Liver (tissue), 9 donors: ENCODE results near the gene TOMM22. TPM values are rescaled to one million over a fixed set of nuclear protein-coding genes. Genes with fewer than 3 reads are reported as not detected.

Experiments
- DNase-seq: peaks from one replicate; pipeline ENCODE4 v3.0.0-alpha.2; 2017; ENCODE audit warnings: low spot score
- H3K27ac ChIP-seq, 2 donors: one replicate each; pipeline ENCODE4 v1.7.0; 2013; ENCODE audit warnings: inconsistent platforms in 2 of 2, low read length in 2 of 2, control low read depth in 1 of 2, low read depth in 1 of 2, mild to moderate bottlenecking in 1 of 2
- H3K27me3 ChIP-seq, 4 donors: one replicate each; pipeline versions ENCODE4 v1.6.1 to v1.7.0; 2013; ENCODE audit warnings: low read length in 3 of 4, inconsistent platforms in 1 of 4, mild to moderate bottlenecking in 1 of 4, moderate library complexity in 1 of 4; ENCODE audit not compliant: control insufficient read depth in 4 of 4, insufficient read depth in 4 of 4
- H3K36me3 ChIP-seq, 4 donors: one replicate each; pipeline versions ENCODE4 v1.6.1 to v1.7.0; 2013; ENCODE audit warnings: low read length in 3 of 4, mild to moderate bottlenecking in 3 of 4, low read depth in 1 of 4, moderate library complexity in 1 of 4; ENCODE audit not compliant: control insufficient read depth in 4 of 4, insufficient read depth in 3 of 4
- H3K4me1 ChIP-seq, 4 donors: one replicate each; pipeline versions ENCODE4 v1.6.1 to v1.7.0; 2013; ENCODE audit warnings: low read length in 3 of 4, mild to moderate bottlenecking in 3 of 4, moderate library complexity in 1 of 4; ENCODE audit not compliant: control insufficient read depth in 4 of 4, insufficient read depth in 4 of 4
- H3K4me3 ChIP-seq, 3 donors: one replicate each; pipeline versions ENCODE4 v1.6.1 to v1.7.0; 2013; ENCODE audit warnings: low read length in 3 of 3, control low read depth in 1 of 3, low read depth in 1 of 3, mild to moderate bottlenecking in 1 of 3
- H3K9ac ChIP-seq, 2 donors: one replicate each; pipeline ENCODE4 v1.7.0; 2013; ENCODE audit warnings: low read length in 2 of 2, mild to moderate bottlenecking in 2 of 2, moderate library complexity in 2 of 2, control low read depth in 1 of 2, low read depth in 1 of 2
- H3K9me3 ChIP-seq, 4 donors: one replicate each; pipeline versions ENCODE4 v1.6.1 to v1.7.0; 2013; ENCODE audit warnings: low read length in 3 of 4; ENCODE audit not compliant: control insufficient read depth in 4 of 4
- EGR1 ChIP-seq, 2 donors: IDR thresholded peaks; 2 replicates each; pipeline ENCODE4 v1.6.1; 2016 to 2018; ENCODE audit warnings: antibody characterized with exemption in 2 of 2, low read depth in 2 of 2
- FOXA1 ChIP-seq: IDR thresholded peaks from 2 replicates; pipeline ENCODE4 v1.6.1; 2016; ENCODE audit warnings: antibody characterized with exemption
- FOXA2 ChIP-seq: IDR thresholded peaks from 2 replicates; pipeline ENCODE4 v1.6.1; 2016; ENCODE audit warnings: antibody characterized with exemption
- GABPA ChIP-seq, 2 donors: IDR thresholded peaks in 1 of 2; conservative IDR thresholded peaks in 1 of 2; 2 replicates each; pipeline ENCODE4 v1.6.1; 2016; ENCODE audit warnings: antibody characterized with exemption in 2 of 2, mild to moderate bottlenecking in 1 of 2, moderate library complexity in 1 of 2
- HNF4A ChIP-seq, 2 donors: conservative IDR thresholded peaks; 2 replicates each; pipeline ENCODE4 v1.6.1; 2016; ENCODE audit warnings: antibody characterized with exemption in 2 of 2, mild to moderate bottlenecking in 2 of 2
- HNF4G ChIP-seq: IDR thresholded peaks from 2 replicates; pipeline ENCODE4 v1.6.1; 2016; ENCODE audit warnings: antibody characterized with exemption
- NR2F2 ChIP-seq: IDR thresholded peaks from 2 replicates; pipeline ENCODE4 v1.6.1; 2016; ENCODE audit warnings: antibody characterized with exemption
- RAD21 ChIP-seq, 2 donors: IDR thresholded peaks; 2 replicates each; pipeline ENCODE4 v1.6.1; 2016; ENCODE audit warnings: antibody characterized with exemption in 2 of 2, mild to moderate bottlenecking in 2 of 2
- RXRA ChIP-seq, 2 donors: IDR thresholded peaks; 2 replicates each; pipeline ENCODE4 v1.6.1; 2017 to 2018; ENCODE audit warnings: antibody characterized with exemption in 2 of 2, mild to moderate bottlenecking in 1 of 2
- SP1 ChIP-seq: IDR thresholded peaks from 2 replicates; pipeline ENCODE4 v1.6.1; 2018; ENCODE audit warnings: antibody characterized with exemption, mild to moderate bottlenecking
- TAF1 ChIP-seq: conservative IDR thresholded peaks from 2 replicates; pipeline ENCODE4 v1.6.1; 2016; ENCODE audit warnings: antibody characterized with exemption, mild to moderate bottlenecking
- YY1 ChIP-seq: IDR thresholded peaks from 2 replicates; pipeline ENCODE4 v1.6.1; 2016; ENCODE audit warnings: antibody characterized with exemption, mild to moderate bottlenecking
- WGBS: extraction: QIAGEN DNeasy Blood & Tissue Kit; methylation state at CpG from one replicate; pipeline ENCODE4 v1.1.7; 2013; 5-methylcytosine and 5-hydroxymethylcytosine counted together
- polyA plus RNA-seq, 2 donors: library from polyadenylated mRNA; stranded (reverse) in 1 of 2; unstranded in 1 of 2; fragments of 200-250 nt in 1 of 2; fragments of >200 nt in 1 of 2; fragmentation: Nextera tagmentation in 1 of 2; extraction: Ambion mirVana in 1 of 2; gene quantifications; one replicate each; pipeline versions ENCODE4 v1.2.1 to v1.2.3, GENCODE V29; 2013 to 2015
- total RNA-seq, 2 donors: library from RNA; depleted of rRNA; stranded (reverse); fragments of >200 nt; gene quantifications; one replicate each; pipeline ENCODE4 v1.2.3, GENCODE V29; 2014
- TF ChIP-seq, protein P1 (sequence below): IDR thresholded peaks from 2 replicates; pipeline ENCODE4 v1.6.1; 2016; ENCODE audit warnings: antibody characterized with exemption
- TF ChIP-seq, protein P2 (sequence below): IDR thresholded peaks from 2 replicates; pipeline ENCODE4 v1.6.1; 2016; ENCODE audit warnings: antibody characterized with exemption, mild to moderate bottlenecking
- TF ChIP-seq, protein P3 (sequence below): IDR thresholded peaks from 2 replicates; pipeline ENCODE4 v1.6.1; 2016; ENCODE audit warnings: antibody characterized with exemption
- TF ChIP-seq, protein P4 (sequence below): fragments of 150-350 bp; IDR thresholded peaks from 2 replicates; pipeline ENCODE4 v1.5.1; 2017; ENCODE audit warnings: improper control_type of control experiment, low read depth, low read length; ENCODE audit not compliant: missing input control
- TF ChIP-seq, protein P5 (sequence below): IDR thresholded peaks from 2 replicates; pipeline ENCODE4 v1.6.1; 2016; ENCODE audit warnings: antibody characterized with exemption
- donor health status: healthy.
- donor health status: healthy.
- donor health status: healthy.
- donor health status: healthy.
- donor health status: healthy.

TOMM22 gene
- total and polyA plus RNA-seq, 4 donors, result 20.2 to 44.3 (median 21.3) TPM

DNA sequence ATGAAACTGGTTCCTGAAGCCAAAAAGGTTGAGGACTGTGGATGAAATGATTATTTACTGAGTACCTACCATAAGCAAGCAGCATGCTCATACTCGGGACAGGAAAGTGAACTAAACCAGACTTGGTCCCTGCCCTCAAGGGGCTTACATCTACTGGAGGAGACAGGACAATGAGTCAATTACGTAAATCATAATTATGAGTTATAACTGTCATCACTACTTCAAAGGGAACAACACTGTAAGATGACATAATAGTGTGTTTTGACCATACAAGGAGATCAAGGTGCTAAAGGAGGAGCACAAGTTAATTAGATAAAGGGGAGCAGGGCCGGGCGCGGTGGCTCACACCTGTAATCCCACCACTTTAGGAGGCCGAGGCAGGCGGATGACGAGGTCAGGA, 28.0 kb upstream of the TOMM22 start:
- WGBS, result 95% methylated on average over 8 of the region's 8 CpGs
- DNase-seq, result no peak
- TF ChIP-seq SP1 (no peak), RXRA (IDR thresholded peaks at IDR 0.05) (no peak), FOXA2 (no peak), HNF4G (no peak), YY1 (no peak), GABPA (IDR thresholded peaks at IDR 0.05 in 1 of 2, conservative IDR thresholded peaks at IDR 0.05 in 1 of 2) (no peak), FOXA1 (no peak), HNF4A (conservative IDR thresholded peaks at IDR 0.05) (no peak), EGR1 (IDR thresholded peaks at IDR 0.05; ENCODE audit: low read depth in 2 of 2) (no peak), RAD21 (IDR thresholded peaks at IDR 0.05) (no peak)
- TF ChIP-seq, protein P1, sequence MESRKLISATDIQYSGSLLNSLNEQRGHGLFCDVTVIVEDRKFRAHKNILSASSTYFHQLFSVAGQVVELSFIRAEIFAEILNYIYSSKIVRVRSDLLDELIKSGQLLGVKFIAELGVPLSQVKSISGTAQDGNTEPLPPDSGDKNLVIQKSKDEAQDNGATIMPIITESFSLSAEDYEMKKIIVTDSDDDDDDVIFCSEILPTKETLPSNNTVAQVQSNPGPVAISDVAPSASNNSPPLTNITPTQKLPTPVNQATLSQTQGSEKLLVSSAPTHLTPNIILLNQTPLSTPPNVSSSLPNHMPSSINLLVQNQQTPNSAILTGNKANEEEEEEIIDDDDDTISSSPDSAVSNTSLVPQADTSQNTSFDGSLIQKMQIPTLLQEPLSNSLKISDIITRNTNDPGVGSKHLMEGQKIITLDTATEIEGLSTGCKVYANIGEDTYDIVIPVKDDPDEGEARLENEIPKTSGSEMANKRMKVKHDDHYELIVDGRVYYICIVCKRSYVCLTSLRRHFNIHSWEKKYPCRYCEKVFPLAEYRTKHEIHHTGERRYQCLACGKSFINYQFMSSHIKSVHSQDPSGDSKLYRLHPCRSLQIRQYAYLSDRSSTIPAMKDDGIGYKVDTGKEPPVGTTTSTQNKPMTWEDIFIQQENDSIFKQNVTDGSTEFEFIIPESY, result no peak
- TF ChIP-seq, protein P2, sequence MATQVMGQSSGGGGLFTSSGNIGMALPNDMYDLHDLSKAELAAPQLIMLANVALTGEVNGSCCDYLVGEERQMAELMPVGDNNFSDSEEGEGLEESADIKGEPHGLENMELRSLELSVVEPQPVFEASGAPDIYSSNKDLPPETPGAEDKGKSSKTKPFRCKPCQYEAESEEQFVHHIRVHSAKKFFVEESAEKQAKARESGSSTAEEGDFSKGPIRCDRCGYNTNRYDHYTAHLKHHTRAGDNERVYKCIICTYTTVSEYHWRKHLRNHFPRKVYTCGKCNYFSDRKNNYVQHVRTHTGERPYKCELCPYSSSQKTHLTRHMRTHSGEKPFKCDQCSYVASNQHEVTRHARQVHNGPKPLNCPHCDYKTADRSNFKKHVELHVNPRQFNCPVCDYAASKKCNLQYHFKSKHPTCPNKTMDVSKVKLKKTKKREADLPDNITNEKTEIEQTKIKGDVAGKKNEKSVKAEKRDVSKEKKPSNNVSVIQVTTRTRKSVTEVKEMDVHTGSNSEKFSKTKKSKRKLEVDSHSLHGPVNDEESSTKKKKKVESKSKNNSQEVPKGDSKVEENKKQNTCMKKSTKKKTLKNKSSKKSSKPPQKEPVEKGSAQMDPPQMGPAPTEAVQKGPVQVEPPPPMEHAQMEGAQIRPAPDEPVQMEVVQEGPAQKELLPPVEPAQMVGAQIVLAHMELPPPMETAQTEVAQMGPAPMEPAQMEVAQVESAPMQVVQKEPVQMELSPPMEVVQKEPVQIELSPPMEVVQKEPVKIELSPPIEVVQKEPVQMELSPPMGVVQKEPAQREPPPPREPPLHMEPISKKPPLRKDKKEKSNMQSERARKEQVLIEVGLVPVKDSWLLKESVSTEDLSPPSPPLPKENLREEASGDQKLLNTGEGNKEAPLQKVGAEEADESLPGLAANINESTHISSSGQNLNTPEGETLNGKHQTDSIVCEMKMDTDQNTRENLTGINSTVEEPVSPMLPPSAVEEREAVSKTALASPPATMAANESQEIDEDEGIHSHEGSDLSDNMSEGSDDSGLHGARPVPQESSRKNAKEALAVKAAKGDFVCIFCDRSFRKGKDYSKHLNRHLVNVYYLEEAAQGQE, result no peak
- TF ChIP-seq, protein P3, sequence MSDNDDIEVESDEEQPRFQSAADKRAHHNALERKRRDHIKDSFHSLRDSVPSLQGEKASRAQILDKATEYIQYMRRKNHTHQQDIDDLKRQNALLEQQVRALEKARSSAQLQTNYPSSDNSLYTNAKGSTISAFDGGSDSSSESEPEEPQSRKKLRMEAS, result no peak
- H3K36me3 ChIP-seq, result no peaks in the 10 kb centered on the region
- peaks cover 5 to 16% (median 8%) of the 10 kb centered on the region in 4 donors for H3K4me1 ChIP-seq
- H3K27ac ChIP-seq, result no peak overlapping the region
- no peaks in the 10 kb centered on the region for H3K27me3 ChIP-seq
- H3K9ac ChIP-seq, result no peak overlapping the region
- no peak overlapping the region for H3K4me3 ChIP-seq
- H3K9me3 ChIP-seq, result no peaks in the 10 kb centered on the region

DNA sequence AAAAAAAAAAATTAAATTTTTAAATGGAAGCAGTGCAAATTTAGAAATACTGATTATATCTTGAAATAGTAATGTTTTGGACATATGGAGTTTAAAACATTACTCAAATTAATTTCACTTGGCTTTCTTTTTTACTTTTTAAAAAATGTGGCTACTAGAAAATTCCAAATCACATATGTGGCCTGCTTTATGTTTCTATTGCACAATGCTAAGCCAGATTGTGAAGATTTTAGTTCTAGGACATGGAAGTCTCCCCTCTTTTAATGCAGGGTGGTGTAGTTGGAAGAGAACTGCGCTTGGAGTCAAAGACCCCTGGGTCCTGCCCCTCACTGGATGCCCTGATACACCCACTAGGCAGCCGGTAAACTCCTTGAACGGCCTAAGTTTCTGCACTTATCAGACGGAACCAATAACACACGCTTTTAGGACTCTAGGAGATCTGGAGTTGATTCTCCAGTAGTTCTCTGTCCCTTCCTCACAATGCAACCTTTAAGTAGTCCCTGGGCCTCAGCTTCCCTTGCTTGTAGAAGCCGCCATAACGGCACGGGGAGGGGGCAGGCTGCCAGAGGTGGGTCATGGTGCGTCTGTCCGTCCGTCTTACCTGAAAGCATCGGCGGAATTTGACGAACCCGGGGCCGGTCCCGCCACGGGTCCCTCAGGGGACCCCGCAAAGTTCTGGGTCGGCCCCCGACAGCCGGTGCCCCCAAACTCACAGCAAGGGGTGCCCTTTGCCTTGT, 26.1 kb upstream of the TOMM22 start:
- peaks cover 5 to 16% (median 8%) of the 10 kb centered on the region in 4 donors for H3K4me1 ChIP-seq
- peak overlapping the region; percentile 75 to 85 (median 81) for H3K4me3 ChIP-seq
- H3K9ac ChIP-seq, result peak overlapping the region in 1 of 2 donors; percentile 90
- no peaks in the 10 kb centered on the region for H3K36me3 ChIP-seq
- DNase-seq, result no peak
- no peaks in the 10 kb centered on the region for H3K9me3 ChIP-seq
- 15% methylated on average over 22 of the region's 22 CpGs for WGBS
- TF ChIP-seq, protein P4, sequence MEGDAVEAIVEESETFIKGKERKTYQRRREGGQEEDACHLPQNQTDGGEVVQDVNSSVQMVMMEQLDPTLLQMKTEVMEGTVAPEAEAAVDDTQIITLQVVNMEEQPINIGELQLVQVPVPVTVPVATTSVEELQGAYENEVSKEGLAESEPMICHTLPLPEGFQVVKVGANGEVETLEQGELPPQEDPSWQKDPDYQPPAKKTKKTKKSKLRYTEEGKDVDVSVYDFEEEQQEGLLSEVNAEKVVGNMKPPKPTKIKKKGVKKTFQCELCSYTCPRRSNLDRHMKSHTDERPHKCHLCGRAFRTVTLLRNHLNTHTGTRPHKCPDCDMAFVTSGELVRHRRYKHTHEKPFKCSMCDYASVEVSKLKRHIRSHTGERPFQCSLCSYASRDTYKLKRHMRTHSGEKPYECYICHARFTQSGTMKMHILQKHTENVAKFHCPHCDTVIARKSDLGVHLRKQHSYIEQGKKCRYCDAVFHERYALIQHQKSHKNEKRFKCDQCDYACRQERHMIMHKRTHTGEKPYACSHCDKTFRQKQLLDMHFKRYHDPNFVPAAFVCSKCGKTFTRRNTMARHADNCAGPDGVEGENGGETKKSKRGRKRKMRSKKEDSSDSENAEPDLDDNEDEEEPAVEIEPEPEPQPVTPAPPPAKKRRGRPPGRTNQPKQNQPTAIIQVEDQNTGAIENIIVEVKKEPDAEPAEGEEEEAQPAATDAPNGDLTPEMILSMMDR, result no peak
- no peak for TF ChIP-seq GABPA (IDR thresholded peaks at IDR 0.05 in 1 of 2, conservative IDR thresholded peaks at IDR 0.05 in 1 of 2)
- TF ChIP-seq HNF4G, result no peak
- TF ChIP-seq NR2F2, result no peak
- TF ChIP-seq TAF1, result no peak
- TF ChIP-seq, protein P5, sequence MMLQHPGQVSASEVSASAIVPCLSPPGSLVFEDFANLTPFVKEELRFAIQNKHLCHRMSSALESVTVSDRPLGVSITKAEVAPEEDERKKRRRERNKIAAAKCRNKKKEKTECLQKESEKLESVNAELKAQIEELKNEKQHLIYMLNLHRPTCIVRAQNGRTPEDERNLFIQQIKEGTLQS, result no peak
- TF ChIP-seq FOXA1, result no peak
- no peak for TF ChIP-seq RAD21 (IDR thresholded peaks at IDR 0.05)
- TF ChIP-seq FOXA2, result no peak
- TF ChIP-seq, protein P1, result no peak
- TF ChIP-seq SP1, result no peak
- TF ChIP-seq RXRA (IDR thresholded peaks at IDR 0.05), result no peak
- TF ChIP-seq, protein P3, result no peak
- TF ChIP-seq HNF4A (conservative IDR thresholded peaks at IDR 0.05), result no peak
- H3K27ac ChIP-seq, result peak overlapping the region; percentile 75 to 79
- H3K27me3 ChIP-seq, result no peaks in the 10 kb centered on the region
